NCI-H748 treated with DMSO at 0.1 percent for 48 hours (cell line): ENCODE results near the gene KCTD15.

Experiments used
- DNase-seq: peaks from one replicate; lab custom pipeline; 2025; lab: John Stamatoyannopoulos, UW

The KCTD15 gene

DNA sequence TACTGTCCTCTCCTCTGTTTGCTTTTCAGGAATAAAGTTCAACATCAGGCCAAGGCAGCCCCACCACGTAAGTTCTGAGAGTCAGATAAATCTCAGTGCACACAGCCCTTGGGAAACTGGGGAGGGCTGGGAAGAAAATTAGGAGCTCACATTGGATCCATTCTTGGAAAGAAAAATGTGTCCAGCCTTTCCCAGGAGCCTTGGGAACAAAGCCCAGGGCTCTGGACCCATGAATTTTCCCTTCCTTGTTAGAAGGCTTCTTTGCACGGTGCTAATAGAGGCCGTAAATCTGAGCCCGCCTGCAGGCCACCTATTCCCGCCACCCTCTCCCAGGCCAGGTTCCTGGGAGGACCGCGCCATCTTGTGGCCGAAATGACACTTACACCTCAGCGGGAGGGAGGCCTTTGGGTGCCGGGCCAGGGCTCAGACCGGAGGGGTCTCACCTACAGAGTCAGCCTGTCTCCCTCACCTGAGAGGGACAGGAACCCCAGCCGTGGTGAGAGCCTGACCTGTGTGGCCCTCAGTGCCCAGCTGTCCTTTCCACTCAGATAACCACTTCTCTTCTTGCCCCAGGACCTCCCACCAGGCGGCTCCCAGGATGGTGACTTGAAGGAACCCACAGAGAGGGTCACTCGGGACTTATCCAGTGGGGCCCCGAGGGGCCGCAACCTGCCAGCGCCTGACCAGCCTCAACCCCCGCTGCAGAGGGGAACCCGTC is 25.1 kb upstream of the KCTD15 start:
- peak; percentile 67 for DNase-seq

GRCh38 chr19:33772102-33772857 is 24.4 kb upstream of the KCTD15 start:
- DNase-seq = no peak

GRCh38 chr19:33772858-33773180 is 23.9 kb upstream of the KCTD15 start:
- DNase-seq = no peak

GRCh38 chr19:33773704-33774624 is 22.7 kb upstream of the KCTD15 start:
- DNase-seq = no peak

DNA sequence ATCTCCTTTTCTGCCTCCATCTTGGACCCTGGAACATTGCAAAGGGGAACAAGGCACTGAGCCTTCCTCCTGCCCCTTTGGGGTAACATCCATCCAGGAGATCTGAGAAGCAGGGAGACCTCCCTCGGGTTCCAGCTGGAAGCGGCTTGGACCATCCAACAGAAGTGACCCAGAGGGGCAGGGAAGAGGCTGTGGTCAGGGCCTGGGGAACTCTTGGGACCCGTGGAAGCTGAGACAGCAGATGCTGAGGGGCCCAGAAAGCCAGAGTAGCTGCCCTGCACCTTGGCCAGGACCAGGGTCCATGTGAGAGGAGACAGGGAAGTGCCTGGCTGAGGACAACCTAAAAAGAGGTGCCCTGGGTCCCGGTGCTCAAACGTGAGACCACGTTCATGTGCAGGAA is 21.9 kb upstream of the KCTD15 start:
- no peak for DNase-seq

- no peak for DNase-seq
Observed at GRCh38 chr19:33775731-33776487, 20.8 kb upstream of the KCTD15 start.

DNA sequence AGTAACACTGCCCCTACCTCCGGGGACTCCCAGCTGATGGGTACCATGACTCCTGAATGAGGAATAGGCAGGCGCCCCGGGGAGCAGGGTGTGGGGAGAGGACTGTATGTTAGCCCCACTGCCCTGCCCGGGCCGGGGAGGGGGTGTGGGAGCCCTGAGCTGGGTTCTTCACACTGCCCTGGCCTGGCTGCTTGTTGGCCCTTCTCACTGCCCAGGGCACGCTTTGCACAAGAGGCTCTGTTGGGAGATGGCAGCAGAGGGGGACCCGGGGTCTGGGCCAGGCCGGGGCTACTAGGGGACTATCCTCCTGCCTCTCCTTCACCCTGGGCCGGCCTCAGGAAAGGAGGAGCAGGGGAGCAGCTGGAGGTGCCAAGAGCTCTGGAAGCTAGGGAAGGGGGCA is 19.3 kb upstream of the KCTD15 start:
- no peak for DNase-seq

GRCh38 chr19:33777753-33778088 is 18.9 kb upstream of the KCTD15 start:
- no peak for DNase-seq

GRCh38 chr19:33778089-33778791 is 18.4 kb upstream of the KCTD15 start:
- peak; percentile 75 for DNase-seq

DNA sequence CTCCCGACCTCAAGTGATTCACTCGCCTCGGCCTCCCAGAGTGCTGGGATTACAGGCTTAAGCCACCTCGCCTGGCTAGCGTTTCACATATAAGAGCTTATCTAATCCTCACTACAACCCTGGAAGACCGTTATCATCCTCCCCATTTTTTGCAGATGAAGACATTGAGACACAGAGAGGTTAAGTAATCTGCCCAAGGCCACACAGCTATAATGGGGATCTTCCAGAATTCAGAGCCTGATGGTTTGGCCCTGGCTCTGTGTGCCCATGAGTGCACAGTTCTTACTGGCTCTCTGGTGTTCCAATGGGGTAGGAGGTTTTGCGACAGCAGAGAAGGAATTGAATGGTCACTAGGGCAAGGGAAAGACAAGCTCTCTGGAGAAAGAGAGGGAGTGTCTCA is 16.8 kb upstream of the KCTD15 start:
- DNase-seq = no peak

GRCh38 chr19:33780251-33780650 is 16.4 kb upstream of the KCTD15 start:
- DNase-seq = no peak

DNA sequence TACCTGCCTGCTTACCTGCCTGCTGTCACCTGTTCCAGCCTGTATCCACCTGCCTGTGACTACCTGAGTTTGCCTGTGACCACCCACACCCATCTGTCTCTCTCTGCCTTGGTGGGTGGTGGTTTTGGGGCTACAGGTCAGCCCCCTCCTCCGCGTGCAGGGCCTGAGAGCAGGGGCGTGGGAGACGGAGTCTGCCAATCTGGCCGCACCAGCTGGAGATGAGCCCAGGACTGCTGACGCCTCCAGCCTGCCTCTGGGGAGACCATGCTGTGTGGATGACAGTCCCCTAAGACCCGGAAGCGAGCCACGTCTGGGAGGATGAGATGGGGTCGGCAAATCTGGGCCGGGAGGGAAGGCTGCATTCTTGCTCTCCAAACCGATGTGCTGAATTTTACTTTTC is 15.9 kb upstream of the KCTD15 start:
- DNase-seq = no peak

- DNase-seq = no peak
Observed at GRCh38 chr19:33781415-33781935, 15.2 kb upstream of the KCTD15 start.

DNA sequence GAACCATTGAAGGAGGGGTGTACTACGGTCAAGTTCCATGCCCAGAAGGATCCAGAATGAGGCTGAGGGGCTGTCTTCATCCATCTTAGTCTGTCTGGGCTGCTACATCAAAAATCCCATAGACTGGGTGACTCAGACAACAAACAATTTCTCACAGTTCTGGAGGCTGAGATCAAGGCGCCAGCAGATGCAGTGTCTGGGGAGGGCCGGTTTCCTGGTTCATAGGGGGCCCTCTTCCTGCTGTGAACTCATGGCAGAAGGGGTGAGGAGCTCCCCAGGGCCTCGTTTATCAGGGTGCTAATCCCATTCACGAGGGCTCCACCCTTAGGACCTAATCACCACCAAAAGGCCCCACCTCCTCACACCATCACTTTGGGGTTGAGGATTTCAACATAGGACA is 14.7 kb upstream of the KCTD15 start:
- DNase-seq = no peak

DNA sequence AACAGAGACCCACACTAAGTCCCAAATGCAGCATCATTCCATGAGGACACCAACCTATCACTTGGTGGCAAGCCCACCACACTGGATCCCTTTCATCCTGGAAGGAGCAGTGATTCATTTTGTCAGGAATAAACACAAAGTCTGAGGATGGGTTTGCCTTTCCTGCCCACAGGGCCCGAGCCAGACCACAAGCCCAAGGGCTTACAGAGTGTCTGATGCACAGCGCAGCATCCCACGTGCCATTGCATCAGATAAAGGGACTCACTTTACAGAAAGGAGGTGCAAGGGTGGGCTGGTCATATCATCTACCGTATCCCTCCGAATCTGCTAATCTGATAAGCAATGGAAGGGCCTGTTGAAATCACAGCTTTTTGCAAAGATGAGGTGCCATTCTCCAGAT is 12.2 kb upstream of the KCTD15 start:
- no peak for DNase-seq

- DNase-seq = no peak
Observed at GRCh38 chr19:33785795-33786194, 10.9 kb upstream of the KCTD15 start.

DNA sequence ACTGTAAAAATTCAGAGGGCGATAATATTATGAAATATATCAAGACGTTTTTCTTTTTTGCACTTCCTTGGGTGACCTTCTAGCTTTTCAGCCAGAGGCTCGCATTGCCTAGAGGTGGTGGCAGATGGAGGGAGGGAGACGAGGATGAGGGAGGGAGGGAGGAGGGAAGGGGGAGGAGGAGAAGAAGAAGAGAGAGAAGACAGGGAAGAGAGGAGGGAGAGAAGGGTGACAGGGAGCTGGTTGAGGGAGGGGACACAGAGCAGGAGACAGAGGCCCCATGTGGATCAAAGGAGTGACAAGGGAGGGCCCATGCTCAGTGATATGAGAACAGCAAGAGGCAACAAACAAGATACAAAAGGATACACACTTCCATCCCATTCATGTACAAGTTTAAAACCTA is 8.0 kb upstream of the KCTD15 start:
- no peak for DNase-seq

GRCh38 chr19:33789344-33789743 is 7.3 kb upstream of the KCTD15 start:
- DNase-seq = no peak

DNA sequence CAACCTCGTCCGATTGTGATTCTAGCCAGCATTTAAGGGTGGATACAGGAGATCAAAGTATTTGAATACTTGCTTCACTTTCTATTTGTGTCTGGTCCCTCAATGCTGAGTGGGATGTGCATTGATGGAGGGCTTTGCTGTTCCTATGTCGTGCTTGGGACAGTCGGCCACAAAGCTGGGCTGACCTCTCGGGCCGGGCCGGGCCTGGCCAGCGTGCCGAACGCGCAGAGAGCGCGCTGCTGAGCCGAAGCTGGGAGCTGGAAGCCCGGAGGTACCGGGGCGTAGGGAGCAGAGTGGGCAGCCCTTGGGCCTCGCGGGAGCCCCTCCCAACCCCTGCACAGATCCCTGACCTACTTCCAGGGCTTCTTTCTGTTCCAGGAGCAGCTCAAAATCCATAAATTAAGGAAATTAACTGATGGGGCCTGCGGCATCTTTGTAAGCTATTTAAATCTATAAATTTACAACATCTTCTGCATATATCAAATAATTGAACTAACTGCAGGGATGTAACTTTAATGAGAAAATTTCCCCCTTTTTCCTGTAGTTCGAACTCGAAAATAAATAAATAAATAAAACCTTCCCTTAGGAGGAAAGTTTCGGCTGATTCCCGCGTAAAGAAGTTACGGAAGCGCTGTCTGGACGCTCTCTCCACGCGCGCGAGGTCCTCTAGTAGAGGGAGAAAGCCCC is 1.8 kb upstream of the KCTD15 start:
- peak; percentile 46 for DNase-seq

- peak; percentile 73 for DNase-seq
Observed at GRCh38 chr19:33795370-33796163, 1.1 kb upstream of the KCTD15 start.
